ENCODE results near the gene SGCG. TPM values are rescaled to one million over a fixed set of nuclear protein-coding genes. Genes with fewer than 3 reads are reported as not detected.

Gene SGCG
- total RNA-seq, 1 experiment from 2014 or later: not detected

DNA sequence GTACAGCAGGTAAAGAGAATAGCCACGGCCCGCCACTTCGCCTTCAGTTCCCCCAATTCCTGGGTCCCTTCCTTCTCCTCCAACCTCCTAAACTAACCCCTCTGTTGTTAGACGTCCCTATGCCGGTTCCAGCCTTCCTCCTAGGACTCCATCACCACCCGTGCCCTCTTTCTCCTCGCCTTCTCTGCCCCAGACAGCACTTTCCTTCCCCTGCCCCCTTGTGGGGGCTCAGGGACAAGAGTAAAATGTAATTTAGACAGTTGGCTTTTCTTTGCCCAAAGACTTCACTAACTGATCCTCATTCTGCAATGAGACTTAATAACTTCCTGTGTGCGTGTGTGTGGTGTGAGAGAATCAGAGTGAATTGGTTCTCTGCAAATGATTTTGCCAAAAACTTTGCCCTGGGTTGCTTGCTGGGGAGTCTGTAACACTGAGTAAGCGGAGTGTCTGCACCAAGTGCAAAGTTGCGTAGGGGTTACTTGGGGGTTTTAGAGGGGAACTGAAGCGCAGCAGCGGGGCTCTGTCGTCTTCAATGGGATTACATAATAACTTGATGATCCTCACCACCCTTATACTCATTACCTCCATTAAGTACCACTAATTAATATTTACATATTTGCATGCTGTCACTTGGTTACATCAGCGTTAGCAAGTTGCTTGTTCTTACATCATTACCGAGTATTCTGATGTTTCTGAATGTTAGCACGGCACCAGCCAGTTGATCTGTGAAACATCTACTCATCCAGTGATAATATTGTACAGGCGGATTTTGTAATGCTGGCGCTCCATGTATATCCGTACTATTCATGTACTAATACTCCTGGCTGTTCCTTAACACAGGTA lies 19.9 kb upstream of the SGCG start:
- Histone ChIP-seq H2BK15ac (ENCODE audit: low read depth, low read length) (no peak overlapping the region), H2BK20ac (ENCODE audit: low read depth, low read length, poor library complexity, severe bottlenecking) (no peak overlapping the region), H4K5ac (ENCODE audit: insufficient read length, low read depth, low read length) (no peak overlapping the region), H3K4me1 (ENCODE audit: insufficient read depth, low read length) (no peaks in the 10 kb centered on the region), H3K4me2 (ENCODE audit: insufficient read depth, insufficient read length, low read length) (peak overlapping the region; percentile 94), H3K4ac (ENCODE audit: low read depth, low read length) (no peak overlapping the region), H2BK120ac (ENCODE audit: low read depth, low read length, poor library complexity, severe bottlenecking) (no peak overlapping the region), H3K9ac (ENCODE audit: extremely low read depth, insufficient read length, low read length) (no peak overlapping the region), H4K8ac (replicated peaks; ENCODE audit: insufficient read length, low read depth, low read length) (no peak overlapping the region), H2AFZ (ENCODE audit: low read length) (no peak overlapping the region), H3T11ph (ENCODE audit: low read length) (no peak overlapping the region), H3K18ac (ENCODE audit: insufficient read length, low read depth, low read length) (no peak overlapping the region), H3K27ac (ENCODE audit: insufficient read length, low read depth, low read length) (no peak overlapping the region), H2BK12ac (ENCODE audit: insufficient read length, low read depth, low read length) (no peak overlapping the region), H4K91ac (ENCODE audit: insufficient read length, low read depth, low read length) (no peak overlapping the region), H4K20me1 (ENCODE audit: control insufficient read depth, insufficient read depth, insufficient read length) (no peaks in the 10 kb centered on the region), H3K79me1 (ENCODE audit: insufficient read depth, low read depth, low read length, poor library complexity, severe bottlenecking) (no peaks in the 10 kb centered on the region), H3K23me2 (ENCODE audit: insufficient read length, low read depth, low read length, poor library complexity, severe bottlenecking) (peaks cover 4% of the 10 kb centered on the region), H3K27me3 (ENCODE audit: insufficient read depth, low read length) (peaks cover 8% of the 10 kb centered on the region; the same call in 1 of the 2 replicates), H3K14ac (ENCODE audit: insufficient read depth, low read length) (no peak overlapping the region), H3K79me2 (ENCODE audit: insufficient read depth, low read length) (no peaks in the 10 kb centered on the region), H3K23ac (ENCODE audit: insufficient read length, low read depth, low read length) (no peak overlapping the region), H3K9me3 (ENCODE audit: control insufficient read depth, low read depth, low read length) (no peaks in the 10 kb centered on the region), H3K56ac (ENCODE audit: insufficient read length, low read depth, low read length) (no peak overlapping the region), H2BK5ac (ENCODE audit: insufficient read length, low read length) (no peak overlapping the region), H2AK5ac (ENCODE audit: insufficient read length, low read length) (no peak overlapping the region)
- no CpG with 5 or more reads among the region's 19 CpGs for WGBS (ENCODE audit: extremely low coverage, insufficient read length, low lambda C conversion rate)
- H3K4me1 Mint-ChIP-seq: peaks cover 7 to 8% of the 10 kb centered on the region in 2 experiments
- H3K4me3 Mint-ChIP-seq: peak overlapping the region; percentile 69 to 87
- no peak for DNase-seq
- H3K27ac Mint-ChIP-seq: peak overlapping the region in 1 of 3 experiments; percentile 4; a peak in 1 of 7 replicates
- TF ChIP-seq, protein P1, sequence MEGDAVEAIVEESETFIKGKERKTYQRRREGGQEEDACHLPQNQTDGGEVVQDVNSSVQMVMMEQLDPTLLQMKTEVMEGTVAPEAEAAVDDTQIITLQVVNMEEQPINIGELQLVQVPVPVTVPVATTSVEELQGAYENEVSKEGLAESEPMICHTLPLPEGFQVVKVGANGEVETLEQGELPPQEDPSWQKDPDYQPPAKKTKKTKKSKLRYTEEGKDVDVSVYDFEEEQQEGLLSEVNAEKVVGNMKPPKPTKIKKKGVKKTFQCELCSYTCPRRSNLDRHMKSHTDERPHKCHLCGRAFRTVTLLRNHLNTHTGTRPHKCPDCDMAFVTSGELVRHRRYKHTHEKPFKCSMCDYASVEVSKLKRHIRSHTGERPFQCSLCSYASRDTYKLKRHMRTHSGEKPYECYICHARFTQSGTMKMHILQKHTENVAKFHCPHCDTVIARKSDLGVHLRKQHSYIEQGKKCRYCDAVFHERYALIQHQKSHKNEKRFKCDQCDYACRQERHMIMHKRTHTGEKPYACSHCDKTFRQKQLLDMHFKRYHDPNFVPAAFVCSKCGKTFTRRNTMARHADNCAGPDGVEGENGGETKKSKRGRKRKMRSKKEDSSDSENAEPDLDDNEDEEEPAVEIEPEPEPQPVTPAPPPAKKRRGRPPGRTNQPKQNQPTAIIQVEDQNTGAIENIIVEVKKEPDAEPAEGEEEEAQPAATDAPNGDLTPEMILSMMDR (conservative IDR thresholded peaks at IDR 0.05): no peak
- peaks cover under 1 to 2% of the 10 kb centered on the region in 2 experiments; a peak in 3 of 5 replicates for H3K9me3 Mint-ChIP-seq
- no peaks in the 10 kb centered on the region; a peak in 3 of 7 replicates for H3K36me3 Mint-ChIP-seq (ENCODE audit: insufficient read depth in 1 of 3, low read depth in 3 of 3)
- H3K27me3 Mint-ChIP-seq (ENCODE audit: low read depth): peaks cover 32% of the 10 kb centered on the region

Measured in H9 (cell line).